K562 (cell line): ENCODE results near the gene MYL6B. TPM values are rescaled to one million over a fixed set of nuclear protein-coding genes. Genes with fewer than 3 reads are reported as not detected.

ENCODE experiments used
- ARID3A ChIP-seq: IDR thresholded peaks from 2 replicates; pipeline ENCODE4 v1.6.1; 2012; ENCODE audit warnings: low read depth, low read length, improper control_type of control experiment, borderline replicate concordance
- CBFA2T3 ChIP-seq: fragments of 450-650 bp; IDR thresholded peaks from 2 replicates; pipeline ENCODE4 v1.6.1; 2017
- CUX1 ChIP-seq: fragments of 200-800 bp; sonication (Bioruptor generic); IDR thresholded peaks from 2 replicates; pipeline ENCODE4 v1.6.1; 2016; ENCODE audit warnings: missing genetic modification characterization, missing compliant biosample characterization
- DMBX1 ChIP-seq: fragments of 250-450 bp; sonication (Bioruptor Pico); IDR thresholded peaks from 2 replicates; pipeline ENCODE4 v1.8.0; 2022; ENCODE audit warnings: inconsistent platforms, mild to moderate bottlenecking, moderate library complexity, borderline replicate concordance
- DPF2 ChIP-seq: fragments of 450-650 bp; IDR thresholded peaks from 2 replicates; pipeline ENCODE4 v1.6.1; 2016
- ETV5 ChIP-seq: sonication (generic); formaldehyde crosslinking; IDR thresholded peaks from 2 replicates; pipeline ENCODE4 v1.4.0; 2020; ENCODE audit warnings: low read depth, mild to moderate bottlenecking, missing genetic modification reagents
- FIP1L1 ChIP-seq: fragments of 200-400 bp; formaldehyde crosslinking; IDR thresholded peaks from 2 replicates; pipeline ENCODE4 v1.6.1; 2018; ENCODE audit warnings: mild to moderate bottlenecking, low read depth, low read length; ENCODE audit not compliant: poor library complexity, severe bottlenecking
- FOS ChIP-seq: IDR thresholded peaks from 3 replicates; pipeline ENCODE4 v1.6.1; 2011; ENCODE audit not compliant: insufficient read length; ENCODE audit errors: extremely low read depth
- GATAD2A ChIP-seq: fragments of 450-650 bp; IDR thresholded peaks from 2 replicates; pipeline ENCODE4 v1.6.1; 2017
- HMGN3 ChIP-seq: IDR thresholded peaks from 2 replicates; pipeline ENCODE4 v1.6.1; 2011; ENCODE audit warnings: borderline replicate concordance, low read depth, mild to moderate bottlenecking, mixed read lengths, low read length; ENCODE audit not compliant: insufficient read length; ENCODE audit errors: extremely low read depth
- HNRNPK ChIP-seq: fragments of 200-400 bp; formaldehyde crosslinking; IDR thresholded peaks from one replicate; pipeline ENCODE4 v1.6.1; 2018; ENCODE audit warnings: mild to moderate bottlenecking, low read depth, low read length; ENCODE audit not compliant: poor library complexity, severe bottlenecking
- MNT ChIP-seq, 2 experiments: fragments of 450-650 bp; conservative IDR thresholded peaks; 2 replicates each; pipeline ENCODE4 v1.6.1; 2017; ENCODE audit warnings: mild to moderate bottlenecking in 2 of 2, moderate library complexity in 2 of 2
- NELFE ChIP-seq: IDR thresholded peaks from 2 replicates; pipeline ENCODE4 v1.6.1; 2011; ENCODE audit warnings: mild to moderate bottlenecking; ENCODE audit not compliant: insufficient read depth, insufficient read length
- NFXL1 ChIP-seq: fragments of 450-650 bp; formaldehyde crosslinking; IDR thresholded peaks from 2 replicates; pipeline ENCODE4 v1.4.0; 2021; ENCODE audit warnings: mild to moderate bottlenecking
- SIN3B ChIP-seq: fragments of 450-650 bp; IDR thresholded peaks from 2 replicates; pipeline ENCODE4 v1.6.1; 2017; ENCODE audit warnings: low read depth, mild to moderate bottlenecking, moderate library complexity
- SMAD3 ChIP-seq: fragments of 450-650 bp; formaldehyde crosslinking; conservative IDR thresholded peaks from 2 replicates; pipeline ENCODE4 v1.4.0; 2020; ENCODE audit warnings: mild to moderate bottlenecking
- TFAM ChIP-seq: fragments of 250-450 bp; sonication (Bioruptor Pico); conservative IDR thresholded peaks from 2 replicates; pipeline ENCODE4 v1.5.0; 2021; ENCODE audit warnings: mild to moderate bottlenecking, moderate library complexity
- YBX1 ChIP-seq: fragments of 450-650 bp; IDR thresholded peaks from 2 replicates; pipeline ENCODE4 v1.7.1; 2016; ENCODE audit warnings: mild to moderate bottlenecking
- ZNF354B ChIP-seq: fragments of 250-450 bp; sonication (Bioruptor Pico); IDR thresholded peaks from 2 replicates; pipeline ENCODE4 v1.4.0; 2020
- polyA plus RNA-seq, 8 experiments: library from polyadenylated mRNA; depleted of rRNA in 4 of 8; stranded (reverse) in 5 of 8; unstranded in 3 of 8; fragments of >200 nt; fragmentation: Nextera tagmentation in 2 of 8; fragmentation: Illumina TruSeq in 1 of 8; extraction: Ambion mirVana in 2 of 8; extraction: Trizol in 1 of 8; gene quantifications; 2 replicates each; pipeline versions ENCODE4 v1.2.1 to v1.2.3, GENCODE V29; 2011 to 2014; ENCODE audit warnings: inconsistent platforms in 1 of 8, missing spikeins in 1 of 8
- total RNA-seq, 7 experiments: library from RNA; depleted of rRNA in 6 of 7; stranded (reverse); fragments of >200 nt in 6 of 7; fragmentation: Illumina TruSeq in 2 of 7; extraction: Trizol in 2 of 7; gene quantifications; 2 replicates each; pipeline versions ENCODE4 v1.2.1 to v1.2.3, GENCODE V29; 2011 to 2021; ENCODE audit warnings: low replicate concordance in 1 of 7

The MYL6B gene
- total and polyA plus RNA-seq, 9 of the 15 experiments (the other 6 are each of a cell fraction or from before 2014, with no cell fraction given) = 42.8 to 77.3 (median 68.6) TPM

- TF ChIP-seq CUX1 (no peak), NELFE (no peak), HMGN3 (peak; percentile 92), DMBX1 (CRISPR knock-in tag) (no peak), HNRNPK (no peak), SMAD3 (no peak), SIN3B (no peak), FIP1L1 (peak; percentile 68), ARID3A (no peak), ETV5 (peak; percentile 76), FOS (no peak), NFXL1 (CRISPR knock-in tag) (no peak), GATAD2A (0 out of 2 replicates have a peak, but pooled peaks have one; percentile 28), CBFA2T3 (no peak), DPF2 (no peak; the same call in 1 of the 2 replicates), YBX1 (no peak), TFAM (no peak), MNT (conservative IDR thresholded peaks at IDR 0.05) (peak; percentile 93 to 95), ZNF354B (CRISPR knock-in tag) (no peak)
Measured at GRCh38 chr12:56104109-56104814, 48.1 kb upstream of the MYL6B start, which contains the start of gene PA2G4 (continued).
